BE2C (cell line): Measurements from ENCODE around the gene TOP3B.
"Not testable (repeated sequence)": the region's sequence is repeated elsewhere in the genome, so short reads cannot be mapped to it uniquely, and the experiment has no call there.

Source experiments
- DNase-seq: peaks from one replicate; pipeline ENCODE4 v3.0.0-alpha.2; 2020
- H3K27me3 ChIP-seq: fragments of 250-450 bp; sonication (Bioruptor Pico); 2 replicates; pipeline ENCODE4 v1.5.1; 2020; ENCODE audit warnings: mild to moderate bottlenecking
- H3K36me3 ChIP-seq: fragments of 250-450 bp; sonication (Bioruptor Pico); 2 replicates; pipeline ENCODE4 v1.5.1; 2020; ENCODE audit warnings: mild to moderate bottlenecking
- H3K4me1 ChIP-seq: fragments of 250-450 bp; sonication (Bioruptor Pico); 2 replicates; pipeline ENCODE4 v1.5.1; 2020
- H3K4me3 ChIP-seq: 2 replicates; pipeline ENCODE4 v1.5.1; 2011; ENCODE audit warnings: low read depth, low read length
- H3K9me3 ChIP-seq: fragments of 250-450 bp; sonication (Bioruptor Pico); 2 replicates; pipeline ENCODE4 v1.5.1; 2020
- TF ChIP-seq, protein P1 (sequence below): IDR thresholded peaks from 2 replicates; pipeline ENCODE4 v1.5.1; 2012; ENCODE audit warnings: mild to moderate bottlenecking, low read depth, low read length

The TOP3B gene

DNA sequence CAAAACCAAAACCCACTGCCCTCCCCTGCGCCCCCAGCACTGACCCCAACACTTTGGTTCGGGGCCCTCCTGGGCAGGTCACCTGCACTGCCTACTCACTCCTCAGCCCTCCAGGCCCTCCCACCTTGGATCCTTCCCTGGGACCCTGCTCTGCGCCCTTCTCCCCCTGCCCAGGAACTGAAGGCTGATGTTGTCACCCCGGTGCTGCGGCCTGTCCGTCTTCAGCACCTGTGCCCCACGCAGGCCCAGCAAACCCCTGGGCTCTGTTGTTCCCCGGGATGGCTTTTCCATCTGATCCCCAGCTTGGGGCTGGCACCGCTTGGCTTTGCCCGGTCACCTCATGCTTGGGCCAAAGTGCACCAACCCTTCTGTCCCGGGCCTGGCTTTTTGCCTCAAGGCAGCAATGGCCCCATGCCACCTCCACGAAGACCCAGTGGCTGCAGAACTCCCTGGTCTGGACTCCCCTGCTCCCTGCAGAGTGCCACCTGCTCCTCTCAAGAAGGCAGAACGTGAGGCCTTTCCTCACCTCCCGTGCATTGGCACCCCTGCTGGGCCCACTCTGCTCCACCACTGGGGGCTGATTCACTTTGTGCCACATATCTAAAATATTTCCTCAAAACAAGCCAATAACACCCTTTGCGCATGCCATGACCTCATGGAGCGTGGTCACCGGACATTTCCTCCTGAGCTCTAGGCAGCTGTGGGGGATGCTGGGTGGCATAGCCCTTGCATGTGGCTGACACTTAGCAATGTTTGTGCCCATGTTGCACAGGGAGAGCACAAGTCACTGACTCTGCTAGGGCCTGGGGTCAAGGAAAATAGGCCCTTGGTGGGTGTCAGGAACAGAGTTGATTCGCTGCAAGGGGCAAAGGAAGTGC is 38.8 kb downstream of the TOP3B start:
- H3K4me1 ChIP-seq, result 0 out of 2 replicates have a peak, but pooled peaks cover 2% of the 10 kb centered on the region
- peaks cover 9% of the 10 kb centered on the region for H3K36me3 ChIP-seq
- TF ChIP-seq, protein P1, sequence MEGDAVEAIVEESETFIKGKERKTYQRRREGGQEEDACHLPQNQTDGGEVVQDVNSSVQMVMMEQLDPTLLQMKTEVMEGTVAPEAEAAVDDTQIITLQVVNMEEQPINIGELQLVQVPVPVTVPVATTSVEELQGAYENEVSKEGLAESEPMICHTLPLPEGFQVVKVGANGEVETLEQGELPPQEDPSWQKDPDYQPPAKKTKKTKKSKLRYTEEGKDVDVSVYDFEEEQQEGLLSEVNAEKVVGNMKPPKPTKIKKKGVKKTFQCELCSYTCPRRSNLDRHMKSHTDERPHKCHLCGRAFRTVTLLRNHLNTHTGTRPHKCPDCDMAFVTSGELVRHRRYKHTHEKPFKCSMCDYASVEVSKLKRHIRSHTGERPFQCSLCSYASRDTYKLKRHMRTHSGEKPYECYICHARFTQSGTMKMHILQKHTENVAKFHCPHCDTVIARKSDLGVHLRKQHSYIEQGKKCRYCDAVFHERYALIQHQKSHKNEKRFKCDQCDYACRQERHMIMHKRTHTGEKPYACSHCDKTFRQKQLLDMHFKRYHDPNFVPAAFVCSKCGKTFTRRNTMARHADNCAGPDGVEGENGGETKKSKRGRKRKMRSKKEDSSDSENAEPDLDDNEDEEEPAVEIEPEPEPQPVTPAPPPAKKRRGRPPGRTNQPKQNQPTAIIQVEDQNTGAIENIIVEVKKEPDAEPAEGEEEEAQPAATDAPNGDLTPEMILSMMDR, result no peak
- no peak overlapping the region for H3K4me3 ChIP-seq
- H3K9me3 ChIP-seq, result no peaks in the 10 kb centered on the region
- DNase-seq, result no peak
- no peaks in the 10 kb centered on the region for H3K27me3 ChIP-seq

DNA sequence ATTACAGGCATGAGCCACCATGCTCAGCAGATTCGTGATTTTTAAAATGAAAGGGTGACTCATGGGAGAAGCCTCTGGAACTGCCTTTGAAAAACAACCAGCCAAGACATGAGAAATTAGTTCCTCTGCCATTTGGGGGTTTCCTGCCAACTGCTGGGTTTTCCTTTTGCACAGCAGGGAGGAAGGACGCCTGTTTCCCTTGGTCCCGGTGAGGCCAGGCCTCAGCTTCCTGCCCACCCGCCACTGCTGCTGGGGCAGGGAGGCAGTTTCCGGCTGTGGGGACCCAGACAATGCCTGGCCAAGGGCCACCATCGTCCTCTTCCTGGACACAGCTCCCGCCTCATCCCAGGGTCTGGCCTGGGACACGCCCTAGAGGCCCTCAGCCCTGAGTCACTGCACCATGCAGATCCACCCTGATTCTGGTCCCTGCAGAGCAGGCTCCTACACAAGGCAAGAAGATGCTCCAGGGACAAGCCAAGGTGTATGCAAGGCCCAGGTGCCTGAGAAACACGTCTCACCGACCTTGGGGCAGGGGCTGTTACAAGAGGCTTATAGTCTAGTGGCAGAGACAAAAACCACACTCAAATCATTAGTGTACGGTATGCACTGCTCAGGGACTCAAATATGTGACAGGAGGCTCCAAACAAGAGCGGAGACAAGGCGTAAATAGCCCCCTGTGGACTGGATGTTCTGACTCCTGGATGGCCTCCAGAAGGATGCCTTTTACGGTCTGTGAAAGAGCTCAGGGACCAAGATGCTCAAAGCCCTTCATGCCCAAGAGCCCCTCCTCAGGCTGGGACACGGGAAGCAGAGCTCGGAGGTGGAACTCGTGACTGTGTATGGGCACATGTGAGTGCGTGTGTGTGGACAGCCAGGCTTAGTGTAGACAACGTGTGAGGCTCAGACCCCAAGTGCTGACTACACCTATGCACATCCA is 39.9 kb downstream of the TOP3B start:
- no peaks in the 10 kb centered on the region for H3K9me3 ChIP-seq
- peaks cover 9% of the 10 kb centered on the region for H3K36me3 ChIP-seq
- H3K27me3 ChIP-seq, result no peaks in the 10 kb centered on the region
- 0 out of 2 replicates have a peak, but pooled peaks cover 2% of the 10 kb centered on the region for H3K4me1 ChIP-seq
- no peak overlapping the region for H3K4me3 ChIP-seq
- no peak for DNase-seq
- TF ChIP-seq, protein P1, result no peak

DNA sequence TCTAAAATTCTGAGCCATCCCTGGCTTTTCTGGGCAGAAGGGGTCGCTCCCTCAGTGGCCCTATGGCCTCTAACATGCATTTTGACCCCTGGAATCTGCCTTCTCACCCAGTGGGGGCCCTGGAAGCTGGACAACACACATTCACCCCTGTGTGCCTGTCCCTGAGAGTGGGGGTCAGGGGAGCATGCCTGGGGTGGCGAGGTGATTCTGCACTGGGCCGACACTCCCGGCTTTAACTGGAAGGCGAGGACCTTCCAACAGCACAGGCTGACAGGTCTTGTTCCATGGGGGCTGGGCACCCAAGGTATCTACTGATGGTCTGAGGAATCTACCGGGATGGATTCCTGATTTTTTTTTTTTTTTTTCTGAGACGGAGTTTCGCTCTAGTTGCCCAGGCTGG is 40.7 kb downstream of the TOP3B start:
- H3K36me3 ChIP-seq, result peaks cover 9% of the 10 kb centered on the region
- TF ChIP-seq, protein P1, result no peak
- 0 out of 2 replicates have a peak, but pooled peaks cover 3% of the 10 kb centered on the region for H3K4me1 ChIP-seq
- H3K9me3 ChIP-seq, result no peaks in the 10 kb centered on the region
- no peak for DNase-seq
- no peaks in the 10 kb centered on the region for H3K27me3 ChIP-seq
- no peak overlapping the region for H3K4me3 ChIP-seq

DNA sequence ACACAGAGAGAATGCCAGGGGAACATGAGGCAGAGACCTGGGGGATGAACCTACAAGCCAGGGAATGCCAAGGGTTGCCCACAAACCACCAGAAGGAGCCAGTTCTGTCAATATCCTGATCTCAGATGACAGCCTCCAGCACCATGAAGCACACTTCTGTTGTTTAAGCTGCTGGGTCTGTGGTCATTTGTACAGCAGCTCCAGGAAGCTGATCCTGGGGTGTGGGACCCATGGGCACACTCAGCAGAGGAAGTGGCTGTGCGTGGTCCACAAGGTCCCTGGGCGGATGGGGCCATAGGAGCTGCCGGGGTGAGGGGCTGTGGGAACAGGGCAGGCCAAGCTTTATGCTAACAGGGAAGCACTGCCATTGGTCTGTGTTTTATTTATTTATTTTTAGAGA is 42.1 kb downstream of the TOP3B start:
- Histone ChIP-seq H3K4me3 (no peak overlapping the region), H3K4me1 (0 out of 2 replicates have a peak, but pooled peaks cover 3% of the 10 kb centered on the region), H3K9me3 (no peaks in the 10 kb centered on the region), H3K27me3 (no peaks in the 10 kb centered on the region), H3K36me3 (peaks cover 10% of the 10 kb centered on the region)
- TF ChIP-seq, protein P1, result no peak
- no peak for DNase-seq

DNA sequence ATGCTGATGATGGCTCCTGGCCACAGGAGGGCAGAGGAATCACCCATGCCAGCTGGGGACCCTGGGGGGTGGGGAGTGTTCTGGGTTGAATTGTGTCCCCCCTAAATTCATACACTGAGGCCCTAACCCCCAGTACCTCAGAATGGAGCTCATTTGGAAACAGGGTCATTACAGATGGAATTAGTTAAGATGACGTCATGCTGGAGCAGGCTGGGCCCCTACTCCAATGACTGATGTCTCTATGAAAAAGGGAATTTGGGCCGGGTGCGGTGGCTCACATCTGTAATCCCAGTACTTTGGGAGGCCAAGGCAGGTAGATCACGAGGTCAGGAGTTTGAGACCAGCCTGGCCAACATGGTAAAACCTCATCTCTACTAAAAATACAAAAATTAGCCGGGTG is 42.7 kb downstream of the TOP3B start:
- not testable (repeated sequence) for H3K36me3 ChIP-seq, DNase-seq, H3K4me3 ChIP-seq, H3K27me3 ChIP-seq, H3K9me3 ChIP-seq, H3K4me1 ChIP-seq

DNA sequence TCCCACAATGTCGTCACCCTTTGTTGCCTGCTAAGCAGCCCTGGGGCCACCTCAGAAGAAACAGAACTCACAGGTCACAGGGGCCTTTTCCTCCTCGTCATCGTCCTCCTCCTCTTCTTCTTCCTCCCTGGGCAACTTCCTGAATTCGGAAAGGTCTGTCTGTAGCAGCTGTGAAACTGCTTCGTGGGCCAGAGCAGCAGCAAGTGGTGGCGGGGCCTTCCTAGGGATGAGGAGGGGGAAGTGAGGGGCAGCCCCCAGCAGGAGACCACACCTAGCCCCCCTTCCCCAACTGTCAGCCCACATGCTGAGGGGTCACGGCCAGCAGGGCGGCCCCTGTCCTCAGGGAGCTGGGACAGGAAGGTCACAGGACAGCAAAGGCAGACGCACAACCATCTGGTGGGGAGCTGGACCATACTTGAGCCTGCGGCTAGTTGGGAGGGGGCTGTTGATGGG is 43.1 kb downstream of the TOP3B start:
- peaks cover 3% of the 10 kb centered on the region; the same call in 1 of the 2 replicates for H3K36me3 ChIP-seq
- TF ChIP-seq, protein P1, result no peak
- H3K4me1 ChIP-seq, result 0 out of 2 replicates have a peak, but pooled peaks cover 3% of the 10 kb centered on the region
- no peaks in the 10 kb centered on the region for H3K27me3 ChIP-seq
- H3K9me3 ChIP-seq, result no peaks in the 10 kb centered on the region
- H3K4me3 ChIP-seq, result no peak overlapping the region
- DNase-seq, result no peak
